WI38 (cell line): Measurements from ENCODE around the gene BCAS3.
"Not testable (repeated sequence)": the region's sequence is repeated elsewhere in the genome, so short reads cannot be mapped to it uniquely, and the experiment has no call there.

Experiments used
- H3K4me3 ChIP-seq: 2 replicates; pipeline ENCODE4 v1.5.1; 2011; ENCODE audit warnings: low read depth, mild to moderate bottlenecking, control low read depth, low read length
- TF ChIP-seq, protein P1 (sequence below): IDR thresholded peaks from 2 replicates; pipeline ENCODE4 v1.5.1; 2012; ENCODE audit warnings: low read depth, mild to moderate bottlenecking, control low read depth, low read length

Gene BCAS3

DNA sequence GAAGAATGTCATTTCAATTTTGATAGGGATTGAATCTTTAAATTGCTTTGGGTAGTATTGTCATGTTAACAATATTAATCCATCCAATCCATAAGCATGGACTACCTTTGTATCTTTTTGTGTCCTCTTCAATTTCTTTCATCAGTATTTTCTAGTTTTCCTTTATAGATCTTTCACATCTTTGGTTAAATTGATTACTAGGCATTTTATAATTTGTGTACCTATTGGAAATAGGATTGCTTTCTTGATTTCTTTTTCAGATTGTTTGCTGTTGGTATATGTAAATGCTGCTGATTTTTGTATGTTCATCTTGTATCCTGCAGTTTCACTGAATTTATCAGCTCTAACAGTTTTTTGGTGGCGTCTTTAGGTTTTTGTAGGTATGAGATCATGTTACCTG lies 24.1 kb upstream of the BCAS3 start:
- TF ChIP-seq, protein P1, sequence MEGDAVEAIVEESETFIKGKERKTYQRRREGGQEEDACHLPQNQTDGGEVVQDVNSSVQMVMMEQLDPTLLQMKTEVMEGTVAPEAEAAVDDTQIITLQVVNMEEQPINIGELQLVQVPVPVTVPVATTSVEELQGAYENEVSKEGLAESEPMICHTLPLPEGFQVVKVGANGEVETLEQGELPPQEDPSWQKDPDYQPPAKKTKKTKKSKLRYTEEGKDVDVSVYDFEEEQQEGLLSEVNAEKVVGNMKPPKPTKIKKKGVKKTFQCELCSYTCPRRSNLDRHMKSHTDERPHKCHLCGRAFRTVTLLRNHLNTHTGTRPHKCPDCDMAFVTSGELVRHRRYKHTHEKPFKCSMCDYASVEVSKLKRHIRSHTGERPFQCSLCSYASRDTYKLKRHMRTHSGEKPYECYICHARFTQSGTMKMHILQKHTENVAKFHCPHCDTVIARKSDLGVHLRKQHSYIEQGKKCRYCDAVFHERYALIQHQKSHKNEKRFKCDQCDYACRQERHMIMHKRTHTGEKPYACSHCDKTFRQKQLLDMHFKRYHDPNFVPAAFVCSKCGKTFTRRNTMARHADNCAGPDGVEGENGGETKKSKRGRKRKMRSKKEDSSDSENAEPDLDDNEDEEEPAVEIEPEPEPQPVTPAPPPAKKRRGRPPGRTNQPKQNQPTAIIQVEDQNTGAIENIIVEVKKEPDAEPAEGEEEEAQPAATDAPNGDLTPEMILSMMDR: no peak
- H3K4me3 ChIP-seq: no peak overlapping the region

DNA sequence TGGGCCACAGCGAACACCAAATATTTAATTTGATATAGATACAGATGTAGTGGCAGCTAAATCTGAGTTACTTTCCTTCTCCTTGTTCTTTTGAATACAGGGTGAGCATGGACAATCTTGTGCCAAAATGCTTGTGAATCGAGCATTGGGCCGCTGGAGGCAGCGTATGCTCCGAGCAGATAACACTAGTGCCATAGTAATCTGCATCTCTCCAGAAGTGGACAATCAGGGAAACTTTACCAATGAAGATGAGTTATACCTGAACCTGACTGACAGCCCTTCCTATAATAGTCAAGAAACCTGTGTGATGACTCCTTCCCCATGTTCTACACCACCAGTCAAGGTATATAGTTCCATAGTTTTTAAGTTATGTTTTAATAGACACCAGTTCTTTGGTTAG lies 21.2 kb upstream of the BCAS3 start:
- H3K4me3 ChIP-seq: no peak overlapping the region
- TF ChIP-seq, protein P1: no peak

GRCh38 chr17:60659156-60659555 lies 18.5 kb upstream of the BCAS3 start:
- H3K4me3 ChIP-seq: no peak overlapping the region
- TF ChIP-seq, protein P1: no peak

DNA sequence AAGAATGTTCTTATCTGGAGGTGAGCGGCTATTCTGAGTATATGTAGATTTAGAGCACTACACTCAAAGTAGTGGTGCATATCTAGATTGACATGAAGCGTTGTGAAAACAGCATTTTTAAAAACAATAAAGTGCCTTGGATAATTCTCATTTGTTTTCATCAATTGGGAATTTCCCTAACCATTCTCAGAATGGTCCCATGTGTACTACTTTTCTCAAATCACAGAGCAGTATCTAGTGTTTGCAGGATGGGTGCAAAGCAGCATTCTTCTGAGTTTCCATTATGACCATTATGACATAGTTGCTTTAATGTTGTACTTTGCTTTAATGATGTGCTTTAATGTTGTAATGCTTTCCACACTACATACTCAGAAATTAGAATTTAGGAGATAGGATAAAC lies 16.2 kb upstream of the BCAS3 start:
- no peak overlapping the region for H3K4me3 ChIP-seq
- TF ChIP-seq, protein P1: no peak

GRCh38 chr17:60664022-60664421 lies 13.6 kb upstream of the BCAS3 start:
- no peak overlapping the region for H3K4me3 ChIP-seq
- TF ChIP-seq, protein P1: no peak

DNA sequence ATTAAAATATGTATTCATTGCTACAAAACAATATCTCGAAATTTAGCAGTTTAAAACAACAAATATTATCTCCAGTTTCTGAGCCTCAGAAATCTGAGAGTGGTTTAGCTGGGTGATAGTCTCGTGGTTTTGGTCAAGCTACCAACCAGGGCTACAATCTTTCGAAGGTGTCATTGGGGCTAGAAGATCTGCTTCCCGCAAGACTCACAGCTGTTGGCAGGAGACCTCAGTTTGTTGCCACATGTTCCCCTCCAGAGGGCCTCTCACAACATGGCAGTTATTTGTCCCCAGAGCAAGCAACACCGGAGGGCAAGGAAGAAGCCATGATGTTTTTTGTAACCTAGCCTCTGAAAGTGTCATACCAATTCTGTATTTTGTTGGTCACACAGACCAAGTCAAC lies 12.0 kb upstream of the BCAS3 start:
- TF ChIP-seq, protein P1: no peak
- no peak overlapping the region for H3K4me3 ChIP-seq

DNA sequence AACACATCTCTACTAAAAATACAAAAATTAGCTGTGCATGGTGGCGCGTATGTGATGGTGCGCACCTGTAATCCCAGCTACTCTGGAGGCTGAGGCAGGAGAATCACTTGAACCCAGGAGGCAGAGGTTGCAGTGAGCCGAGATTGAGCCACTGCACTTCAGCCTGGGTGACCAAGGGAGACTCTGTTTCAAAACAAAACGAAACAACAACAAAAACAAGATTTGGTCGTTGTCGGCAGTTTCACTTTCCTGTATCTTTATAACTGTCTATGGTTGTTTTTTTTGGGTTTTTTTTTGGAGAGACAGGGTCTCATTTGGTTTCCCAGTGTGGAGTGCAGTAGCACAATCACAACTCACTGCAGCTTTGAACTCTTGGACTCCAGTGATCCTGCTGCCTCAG lies 8.9 kb upstream of the BCAS3 start:
- H3K4me3 ChIP-seq: not testable (repeated sequence)

DNA sequence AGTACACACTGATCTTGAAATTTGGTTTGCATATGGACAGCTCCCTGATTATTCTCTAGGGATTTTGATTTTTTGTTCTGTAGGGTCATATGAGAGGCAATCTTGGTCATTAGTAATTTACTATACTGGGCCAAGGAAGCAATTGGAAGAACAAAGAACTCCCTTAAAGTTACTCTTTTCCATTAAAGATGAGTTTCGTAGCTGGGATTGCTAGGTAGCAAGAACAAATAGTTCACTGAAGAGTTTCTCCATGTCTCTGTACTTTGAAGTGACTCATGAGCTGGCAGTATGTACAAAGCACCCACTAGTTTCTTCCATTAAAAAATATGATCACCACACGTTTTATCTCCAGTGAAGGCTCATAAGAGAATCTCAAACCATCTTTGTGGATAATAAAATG lies 6.2 kb upstream of the BCAS3 start:
- TF ChIP-seq, protein P1: no peak
- no peak overlapping the region for H3K4me3 ChIP-seq

- not testable (repeated sequence) for H3K4me3 ChIP-seq
Observed at GRCh38 chr17:60674637-60675036, 3.0 kb upstream of the BCAS3 start.
